ENCODE data around the gene B4GALNT2.

Gene B4GALNT2

GRCh38 chr17:49151996-49152395 lies 19.4 kb downstream of the B4GALNT2 start:
- H3K27me3 ChIP-seq (ENCODE audit: insufficient read depth, poor library complexity, severe bottlenecking) = peaks cover under 1% of the 10 kb centered on the region
- H3K4me3 ChIP-seq (replicated peaks; ENCODE audit: insufficient read depth, low read length) = no peak overlapping the region
- no peak for DNase-seq (ENCODE audit: low read depth in 1 of 2, low spot score in 1 of 2)
- H3K27ac ChIP-seq (replicated peaks) = no peak overlapping the region
- TF ChIP-seq GABPA (IDR thresholded peaks at IDR 0.05; ENCODE audit: low read depth) (no peak), POLR2AphosphoS5 (IDR thresholded peaks at IDR 0.05; ENCODE audit: low read depth) (no peak), CTCF (IDR thresholded peaks at IDR 0.05; ENCODE audit: insufficient read depth, low read length) (no peak), SPI1 (IDR thresholded peaks at IDR 0.05; ENCODE audit: borderline replicate concordance, low read depth) (no peak)
- TF ChIP-seq, protein P1, sequence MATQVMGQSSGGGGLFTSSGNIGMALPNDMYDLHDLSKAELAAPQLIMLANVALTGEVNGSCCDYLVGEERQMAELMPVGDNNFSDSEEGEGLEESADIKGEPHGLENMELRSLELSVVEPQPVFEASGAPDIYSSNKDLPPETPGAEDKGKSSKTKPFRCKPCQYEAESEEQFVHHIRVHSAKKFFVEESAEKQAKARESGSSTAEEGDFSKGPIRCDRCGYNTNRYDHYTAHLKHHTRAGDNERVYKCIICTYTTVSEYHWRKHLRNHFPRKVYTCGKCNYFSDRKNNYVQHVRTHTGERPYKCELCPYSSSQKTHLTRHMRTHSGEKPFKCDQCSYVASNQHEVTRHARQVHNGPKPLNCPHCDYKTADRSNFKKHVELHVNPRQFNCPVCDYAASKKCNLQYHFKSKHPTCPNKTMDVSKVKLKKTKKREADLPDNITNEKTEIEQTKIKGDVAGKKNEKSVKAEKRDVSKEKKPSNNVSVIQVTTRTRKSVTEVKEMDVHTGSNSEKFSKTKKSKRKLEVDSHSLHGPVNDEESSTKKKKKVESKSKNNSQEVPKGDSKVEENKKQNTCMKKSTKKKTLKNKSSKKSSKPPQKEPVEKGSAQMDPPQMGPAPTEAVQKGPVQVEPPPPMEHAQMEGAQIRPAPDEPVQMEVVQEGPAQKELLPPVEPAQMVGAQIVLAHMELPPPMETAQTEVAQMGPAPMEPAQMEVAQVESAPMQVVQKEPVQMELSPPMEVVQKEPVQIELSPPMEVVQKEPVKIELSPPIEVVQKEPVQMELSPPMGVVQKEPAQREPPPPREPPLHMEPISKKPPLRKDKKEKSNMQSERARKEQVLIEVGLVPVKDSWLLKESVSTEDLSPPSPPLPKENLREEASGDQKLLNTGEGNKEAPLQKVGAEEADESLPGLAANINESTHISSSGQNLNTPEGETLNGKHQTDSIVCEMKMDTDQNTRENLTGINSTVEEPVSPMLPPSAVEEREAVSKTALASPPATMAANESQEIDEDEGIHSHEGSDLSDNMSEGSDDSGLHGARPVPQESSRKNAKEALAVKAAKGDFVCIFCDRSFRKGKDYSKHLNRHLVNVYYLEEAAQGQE (IDR thresholded peaks at IDR 0.05; ENCODE audit: insufficient replicate concordance, low read depth) = no peak

GRCh38 chr17:49156256-49156655 lies 23.7 kb downstream of the B4GALNT2 start:
- Histone ChIP-seq H3K4me3 (replicated peaks; ENCODE audit: insufficient read depth, low read length) (no peak overlapping the region), H3K27ac (replicated peaks) (no peak overlapping the region), H3K27me3 (ENCODE audit: insufficient read depth, poor library complexity, severe bottlenecking) (no peaks in the 10 kb centered on the region)
- no peak for DNase-seq (ENCODE audit: low read depth in 1 of 2, low spot score in 1 of 2)
- TF ChIP-seq GABPA (IDR thresholded peaks at IDR 0.05; ENCODE audit: low read depth) (no peak), CTCF (IDR thresholded peaks at IDR 0.05; ENCODE audit: insufficient read depth, low read length) (no peak), SPI1 (IDR thresholded peaks at IDR 0.05; ENCODE audit: borderline replicate concordance, low read depth) (no peak), POLR2AphosphoS5 (IDR thresholded peaks at IDR 0.05; ENCODE audit: low read depth) (no peak)
- TF ChIP-seq, protein P1 (IDR thresholded peaks at IDR 0.05; ENCODE audit: insufficient replicate concordance, low read depth) = no peak

- no peak for TF ChIP-seq SPI1 (IDR thresholded peaks at IDR 0.05; ENCODE audit: borderline replicate concordance, low read depth)
- TF ChIP-seq, protein P1 (IDR thresholded peaks at IDR 0.05; ENCODE audit: insufficient replicate concordance, low read depth) = no peak
- no peak for TF ChIP-seq CTCF (IDR thresholded peaks at IDR 0.05; ENCODE audit: insufficient read depth, low read length)
- TF ChIP-seq GABPA (IDR thresholded peaks at IDR 0.05; ENCODE audit: low read depth) = no peak
- TF ChIP-seq POLR2AphosphoS5 (IDR thresholded peaks at IDR 0.05; ENCODE audit: low read depth) = no peak
- Histone ChIP-seq H3K27me3 (ENCODE audit: insufficient read depth, poor library complexity, severe bottlenecking) (no peaks in the 10 kb centered on the region), H3K4me3 (replicated peaks; ENCODE audit: insufficient read depth, low read length) (no peak overlapping the region), H3K27ac (replicated peaks) (no peak overlapping the region)
- DNase-seq (ENCODE audit: low read depth in 1 of 2, low spot score in 1 of 2) = no peak
These were observed 25.2 kb downstream of the B4GALNT2 start for GRCh38 chr17:49157784-49158183.
